GM19438 (cell line): ENCODE measurements around the gene TCF23.
"Not testable (repeated sequence)": the region's sequence is repeated elsewhere in the genome, so short reads cannot be mapped to it uniquely, and the experiment has no call there.

ENCODE experiments used
- ATAC-seq: cut with Tn5 transposase; IDR thresholded peaks from one replicate; pipeline ENCODE4 v1.9.1; 2021; ENCODE audit warnings: low read depth; ENCODE audit not compliant: unreplicated experiment

Gene TCF23

GRCh38 chr2:27148801-27149439 lies at the start of gene TCF23:
Gene TCF23 (plus strand): TSS chr2:27149004. CDS start chr2:27149134, 130 bp downstream.
- ATAC-seq = no peak

DNA sequence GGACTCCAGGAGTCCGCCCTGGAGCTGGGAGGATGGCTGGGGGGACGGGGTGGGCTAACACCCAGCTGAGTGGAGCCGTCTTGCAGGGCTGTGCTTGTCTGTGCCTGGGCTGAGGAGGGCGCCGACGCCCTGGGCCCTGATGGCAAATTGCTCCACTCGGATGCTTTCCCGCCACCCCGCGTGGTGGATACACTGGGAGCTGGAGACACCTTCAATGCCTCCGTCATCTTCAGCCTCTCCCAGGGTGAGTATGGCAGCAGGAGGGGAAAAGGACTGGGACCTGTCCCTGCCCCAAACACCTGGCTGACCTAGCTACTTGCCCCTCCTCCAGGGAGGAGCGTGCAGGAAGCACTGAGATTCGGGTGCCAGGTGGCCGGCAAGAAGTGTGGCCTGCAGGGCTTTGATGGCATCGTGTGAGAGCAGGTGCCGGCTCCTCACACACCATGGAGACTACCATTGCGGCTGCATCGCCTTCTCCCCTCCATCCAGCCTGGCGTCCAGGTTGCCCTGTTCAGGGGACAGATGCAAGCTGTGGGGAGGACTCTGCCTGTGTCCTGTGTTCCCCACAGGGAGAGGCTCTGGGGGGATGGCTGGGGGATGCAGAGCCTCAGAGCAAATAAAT lies 49.4 kb upstream of the TCF23 start:
- no peak for ATAC-seq

DNA sequence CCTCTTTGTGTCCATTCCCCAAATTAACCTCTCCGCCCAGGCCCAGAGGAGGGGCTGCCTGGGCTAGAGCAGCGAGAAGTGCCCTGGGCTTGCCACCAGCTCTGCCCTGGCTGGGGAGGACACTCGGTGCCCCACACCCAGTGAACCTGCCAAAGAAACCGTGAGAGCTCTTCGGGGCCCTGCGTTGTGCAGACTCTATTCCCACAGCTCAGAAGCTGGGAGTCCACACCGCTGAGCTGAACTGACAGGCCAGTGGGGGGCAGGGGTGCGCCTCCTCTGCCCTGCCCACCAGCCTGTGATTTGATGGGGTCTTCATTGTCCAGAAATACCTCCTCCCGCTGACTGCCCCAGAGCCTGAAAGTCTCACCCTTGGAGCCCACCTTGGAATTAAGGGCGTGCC lies 48.8 kb upstream of the TCF23 start:
- ATAC-seq = no peak

DNA sequence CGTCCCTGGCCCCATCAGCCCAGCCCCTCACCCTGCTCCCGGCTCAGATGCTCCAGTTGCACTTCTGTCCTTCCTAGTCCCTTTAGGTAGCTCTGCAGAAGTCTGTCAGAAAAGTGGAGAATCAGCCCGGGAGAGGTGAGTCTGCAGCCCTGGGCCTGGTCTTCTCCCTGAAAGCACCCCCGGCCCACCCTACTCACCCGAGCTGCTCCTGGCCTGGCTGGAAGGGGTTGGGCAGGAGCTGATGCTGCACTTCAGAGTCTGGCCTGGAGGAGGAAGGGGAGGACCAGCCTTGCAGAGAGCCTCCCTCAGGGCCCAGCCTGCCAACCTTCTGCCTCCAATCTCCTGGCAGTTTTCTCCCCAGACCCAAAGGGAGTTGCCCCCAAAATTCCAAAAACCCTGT lies 46.5 kb upstream of the TCF23 start:
- ATAC-seq = no peak

DNA sequence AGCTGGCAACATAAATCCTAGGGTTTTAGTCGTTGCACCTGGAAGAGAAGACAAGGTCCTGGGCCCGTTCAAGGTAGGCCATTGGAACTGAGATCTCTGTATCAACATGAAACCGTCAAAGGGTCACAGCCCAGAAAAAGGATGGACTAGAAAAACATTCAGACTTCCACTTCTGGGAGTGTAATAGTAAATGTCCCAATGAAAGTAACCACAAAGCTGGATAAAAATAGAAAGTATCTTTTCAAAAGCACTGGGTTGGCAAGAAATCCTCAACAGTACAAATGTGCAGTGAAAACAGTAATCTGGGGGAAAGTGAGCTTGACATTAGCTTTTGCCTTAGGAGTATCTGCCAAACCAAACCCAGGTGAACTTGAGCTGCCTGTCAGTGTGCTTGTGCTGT lies 42.8 kb upstream of the TCF23 start:
- no peak for ATAC-seq

DNA sequence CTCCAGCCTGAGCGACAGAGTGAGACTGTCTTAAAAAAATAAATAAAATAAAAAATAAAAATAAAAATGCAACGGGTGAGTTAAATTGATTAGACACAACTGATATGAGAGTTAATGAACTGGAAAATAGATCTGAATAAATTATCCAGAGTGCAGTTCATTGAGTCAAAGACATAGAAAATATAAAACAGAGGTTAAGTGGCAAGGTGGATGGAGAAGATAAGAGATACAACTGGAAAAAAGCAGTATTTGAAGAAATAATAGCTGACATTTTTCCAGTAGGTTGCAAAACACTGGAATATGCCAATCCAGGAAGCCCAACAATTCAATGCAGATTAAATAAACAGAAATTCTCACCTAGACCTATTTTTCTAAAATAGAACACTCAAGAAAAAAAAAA lies 40.6 kb upstream of the TCF23 start:
- ATAC-seq = no peak

DNA sequence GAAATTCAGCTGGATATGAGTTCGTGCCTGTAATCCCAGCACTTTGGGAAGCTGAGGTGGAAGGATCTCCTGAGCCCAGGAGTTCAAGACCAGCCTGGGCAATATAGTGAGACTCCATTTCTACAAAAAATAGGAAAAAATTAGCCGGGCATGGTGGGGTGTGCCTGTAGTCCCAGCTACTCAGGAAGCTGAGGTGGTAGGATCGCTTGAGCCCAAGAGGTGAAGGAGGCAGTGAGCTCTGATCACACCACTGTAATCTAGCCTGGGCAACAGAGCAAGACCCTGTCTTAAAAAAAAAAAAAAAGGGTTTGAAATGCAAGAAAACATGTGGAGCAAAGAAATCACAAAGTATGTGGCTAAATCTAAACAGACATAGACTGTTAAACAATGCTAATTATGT lies 39.7 kb upstream of the TCF23 start:
- no peak for ATAC-seq

DNA sequence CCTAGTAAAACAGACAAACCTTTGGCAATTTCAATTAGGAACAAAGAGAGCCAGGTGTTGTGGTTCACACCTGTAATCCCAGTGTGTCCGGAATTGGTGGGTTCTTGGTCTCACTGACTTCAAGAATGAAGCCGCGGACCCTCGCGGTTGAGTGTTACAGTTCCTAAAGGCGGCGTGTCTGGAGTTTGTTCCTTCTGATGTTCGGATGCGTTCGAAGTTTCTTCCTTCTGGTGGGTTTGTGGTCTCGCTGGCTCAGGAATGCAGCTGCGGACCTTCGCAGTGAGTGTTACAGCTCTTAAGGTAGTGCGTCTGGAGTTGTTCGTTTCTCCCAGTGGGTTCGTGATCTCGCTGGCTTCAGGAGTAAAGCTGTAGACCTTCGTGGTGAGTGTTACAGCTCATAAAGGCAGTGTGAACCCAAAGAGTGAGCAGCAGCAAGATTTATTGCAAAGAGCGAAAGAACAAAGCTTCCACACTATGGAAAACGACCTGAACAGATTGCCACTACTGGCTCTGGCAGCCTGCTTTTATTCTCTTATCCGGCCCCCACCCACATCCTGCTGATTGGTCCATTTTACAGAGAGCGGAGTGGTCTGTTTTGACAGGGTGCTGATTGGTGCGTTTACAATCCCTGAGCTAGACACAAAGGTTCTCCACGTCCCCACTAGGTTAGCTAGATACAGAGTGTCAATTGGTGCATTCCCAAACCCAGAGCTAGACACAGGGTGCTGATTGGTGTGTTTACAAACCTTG lies 38.0 kb upstream of the TCF23 start:
- ATAC-seq = not testable (repeated sequence)

DNA sequence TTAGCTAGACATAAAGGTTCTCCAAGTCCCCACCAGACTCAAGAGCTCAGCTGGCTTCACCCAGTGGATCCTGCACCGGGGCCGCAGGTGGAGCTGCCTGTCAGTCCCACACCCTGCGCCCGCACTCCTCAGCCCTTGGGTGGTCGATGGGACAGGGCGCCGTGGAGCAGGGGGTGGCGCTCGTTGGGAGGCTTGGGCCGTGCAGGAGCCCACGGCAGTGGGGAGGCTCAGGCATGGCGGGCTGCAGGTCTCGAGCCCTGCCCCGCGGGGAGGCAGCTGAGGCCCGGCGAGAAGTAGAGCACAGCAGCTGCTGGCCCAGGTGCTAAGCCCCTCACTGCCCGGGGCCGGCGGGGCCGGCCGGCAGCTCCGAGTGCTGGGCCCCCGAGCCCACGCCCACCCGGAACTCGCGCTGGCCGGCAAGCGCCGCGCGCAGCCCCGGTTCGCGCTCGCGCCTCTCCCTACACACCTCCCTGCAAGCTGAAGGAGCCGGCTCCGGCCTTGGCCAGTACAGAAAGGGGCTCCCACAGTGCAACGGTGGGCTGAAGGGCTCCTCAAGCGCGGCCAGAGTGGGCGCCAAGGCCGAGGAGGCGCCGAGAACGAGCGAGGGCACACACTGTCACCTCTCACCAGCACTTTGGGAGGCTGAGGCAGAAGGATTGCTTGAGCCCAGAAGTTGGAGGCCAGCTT lies 37.3 kb upstream of the TCF23 start:
- not testable (repeated sequence) for ATAC-seq

DNA sequence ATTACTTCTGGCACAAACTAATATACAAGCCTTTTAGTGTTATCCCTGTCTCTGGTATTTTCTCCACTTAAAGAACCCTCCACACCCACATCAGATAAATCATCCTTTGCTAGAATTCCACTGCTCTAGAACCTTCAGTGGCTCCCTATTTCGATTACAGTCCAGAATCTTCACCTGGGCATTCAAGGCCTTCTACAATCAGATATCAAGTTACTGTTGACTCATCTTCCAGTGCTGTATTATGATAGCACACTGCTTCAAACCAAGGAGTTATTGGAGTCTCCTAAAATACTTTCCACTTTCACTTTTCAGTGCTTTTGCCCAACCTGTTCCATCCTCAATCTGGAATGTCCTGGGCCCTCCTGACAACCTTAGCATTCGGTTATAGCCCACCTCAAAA lies 33.3 kb upstream of the TCF23 start:
- no peak for ATAC-seq

GRCh38 chr2:27117995-27118524 lies 30.7 kb upstream of the TCF23 start:
- no peak for ATAC-seq

DNA sequence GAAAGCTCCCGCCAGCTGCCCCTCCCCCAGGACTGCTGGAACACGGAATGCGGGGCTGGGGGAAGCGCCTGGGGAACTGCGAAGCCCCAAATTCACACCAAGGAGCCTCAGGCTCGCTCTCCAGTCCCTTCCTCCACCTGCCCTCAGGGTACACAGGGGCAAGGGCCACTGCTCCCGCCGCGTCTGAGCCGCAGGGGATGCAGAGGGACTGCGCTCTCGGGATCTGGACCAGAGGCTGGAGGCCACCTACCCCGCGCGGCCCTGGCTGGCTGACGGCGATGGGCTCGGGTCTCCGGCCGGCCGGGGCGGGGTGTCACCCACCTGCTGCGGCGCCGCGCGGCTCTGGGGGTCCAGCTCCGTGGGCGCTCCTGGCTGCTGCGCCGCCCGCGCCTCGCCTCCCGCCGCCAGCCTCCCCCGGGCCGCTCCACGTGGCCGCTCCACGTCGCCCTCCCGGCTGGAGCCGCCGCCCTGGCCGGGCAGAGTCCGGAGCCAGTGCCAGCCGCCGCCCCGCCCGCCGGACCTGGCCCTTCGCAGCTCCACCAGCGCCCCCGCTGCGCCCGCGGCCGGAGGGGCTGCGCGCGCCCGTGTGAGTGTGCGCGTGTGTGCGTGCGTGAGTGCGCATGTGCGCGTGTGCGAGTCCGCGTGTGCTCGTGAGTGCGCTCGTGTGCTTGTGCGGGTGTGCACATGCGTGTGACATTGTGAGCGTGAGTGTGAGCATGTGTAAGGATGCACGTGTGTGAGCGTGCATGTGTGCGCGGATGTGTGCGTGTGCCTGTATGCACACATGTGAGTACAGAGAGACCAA lies 30.1 kb upstream of the TCF23 start, which contains the start of gene CGREF1:
TSS of gene CGREF1 (minus strand) at position 604 of the 805 bp plus-strand sequence. CDS start 14,762 bp downstream, outside the sequence.
- no peak for ATAC-seq

- not testable (repeated sequence) for ATAC-seq
Observed at GRCh38 chr2:27119330-27119670, 29.5 kb upstream of the TCF23 start.

- no peak for ATAC-seq
Observed at GRCh38 chr2:27121906-27122305, 26.9 kb upstream of the TCF23 start.

GRCh38 chr2:27122791-27123190 lies 26.0 kb upstream of the TCF23 start:
- no peak for ATAC-seq

GRCh38 chr2:27123302-27124150 lies 25.3 kb upstream of the TCF23 start, which contains the start of gene ABHD1:
Gene ABHD1 (plus strand): TSS chr2:27123815. CDS start chr2:27123949, 134 bp downstream.
- no peak for ATAC-seq

DNA sequence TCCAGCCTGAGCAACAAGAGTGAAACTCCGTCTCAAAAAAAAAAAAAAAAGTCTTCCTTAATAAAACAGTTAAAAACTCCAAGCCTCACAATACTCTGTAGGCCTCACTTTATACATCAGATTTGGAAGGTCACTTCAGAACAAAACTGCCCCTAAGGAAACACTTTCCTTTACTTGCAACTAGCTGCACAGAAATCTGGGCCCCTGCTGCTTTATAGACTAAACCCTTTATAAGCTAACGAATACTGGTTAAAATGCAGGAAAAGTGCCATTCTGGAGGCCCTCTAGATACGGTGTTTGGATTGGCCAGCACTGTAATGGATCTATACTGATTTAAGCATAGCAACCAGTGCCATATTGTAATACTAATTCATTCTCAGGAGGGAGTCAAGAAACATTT lies 23.7 kb upstream of the TCF23 start:
- no peak for ATAC-seq

- ATAC-seq = no peak
Observed at GRCh38 chr2:27126252-27126710, 22.5 kb upstream of the TCF23 start.
